Measurements from ENCODE around the gene TMEM147.

Gene TMEM147

DNA sequence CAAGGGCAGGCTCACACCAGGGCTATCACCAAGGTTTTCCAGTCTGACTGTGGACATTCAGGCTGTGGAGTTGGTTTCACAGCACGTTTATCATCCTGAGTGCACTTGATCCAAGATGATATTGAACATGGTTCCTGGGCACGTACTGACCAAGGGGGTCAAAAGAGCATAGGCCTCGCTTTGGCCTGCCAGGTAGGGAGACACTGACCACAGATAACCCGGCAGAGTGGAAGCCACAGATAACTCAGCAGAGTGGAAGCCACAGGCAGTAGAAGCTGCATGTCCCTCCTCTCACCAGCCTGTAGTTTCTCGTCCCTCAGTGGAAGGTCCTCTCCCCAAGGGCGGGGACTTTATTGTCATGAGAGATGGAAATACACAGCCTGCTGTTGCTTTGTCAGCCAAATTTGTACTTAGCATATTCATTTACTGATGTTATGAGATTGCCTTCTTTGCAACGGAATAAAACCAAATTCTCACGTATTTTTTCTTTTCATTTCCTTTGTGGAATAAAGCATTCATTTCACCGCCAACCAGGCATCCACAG is 46.4 kb upstream of the TMEM147 start:
- TF ChIP-seq EZH2 (IDR thresholded peaks at IDR 0.05; ENCODE audit: borderline replicate concordance, low read depth, low read length, severe bottlenecking) = no peak
- no peak for TF ChIP-seq CTCF (IDR thresholded peaks at IDR 0.05; ENCODE audit: borderline replicate concordance, extremely low read depth, low read length, poor library complexity, severe bottlenecking)
- Histone ChIP-seq H3K27me3 (ENCODE audit: insufficient read depth, low read length, poor library complexity) (no peaks in the 10 kb centered on the region), H3K4me2 (ENCODE audit: insufficient read depth, low read length) (no peak overlapping the region), H4K20me1 (ENCODE audit: insufficient read depth, low read length) (no peaks in the 10 kb centered on the region), H3K79me2 (ENCODE audit: insufficient read depth, low read length) (no peaks in the 10 kb centered on the region), H3K4me3 (ENCODE audit: low read depth in 1 of 2, low read length in 2 of 2) (no peak overlapping the region), H3K27ac (ENCODE audit: low read length) (no peak overlapping the region), H3K9me3 (ENCODE audit: insufficient read depth, low read length, severe bottlenecking) (no peaks in the 10 kb centered on the region), H3K36me3 (ENCODE audit: insufficient read depth, low read length) (no peaks in the 10 kb centered on the region), H2AFZ (ENCODE audit: low read depth, low read length) (no peak overlapping the region), H3K9ac (ENCODE audit: low read depth, low read length) (no peak overlapping the region), H3K4me1 (ENCODE audit: insufficient read depth, low read length) (peaks cover 5% of the 10 kb centered on the region)
- no peak for ATAC-seq (ENCODE audit: insufficient read depth, low read depth)
- DNase-seq = no peak

DNA sequence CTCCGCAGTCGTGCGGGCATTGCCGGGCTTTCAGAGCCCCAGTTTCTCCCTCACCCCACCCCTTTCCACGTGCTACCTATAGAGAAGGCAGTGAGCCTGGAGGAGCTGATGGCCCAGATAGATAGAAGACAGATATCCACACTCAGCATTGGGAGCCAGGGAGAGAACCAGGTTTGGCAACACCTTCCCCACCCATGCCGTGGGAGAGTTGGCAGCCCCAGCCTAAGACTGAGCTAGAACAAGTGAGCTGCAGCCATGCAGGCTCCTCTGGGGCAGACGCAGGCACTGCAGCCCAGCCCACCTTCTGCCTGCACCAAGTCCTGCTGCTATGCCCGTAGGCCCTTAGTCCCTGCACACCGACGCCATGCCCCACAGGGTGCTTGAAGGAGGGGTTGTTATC is 44.8 kb upstream of the TMEM147 start:
- peaks cover under 1% of the 10 kb centered on the region; the same call in 1 of the 2 replicates for H3K4me1 ChIP-seq (ENCODE audit: insufficient read depth, low read length)
- H3K4me2 ChIP-seq (ENCODE audit: insufficient read depth, low read length) = no peak overlapping the region
- H3K27ac ChIP-seq (ENCODE audit: low read length) = no peak overlapping the region
- ATAC-seq (ENCODE audit: insufficient read depth, low read depth) = no peak
- no peaks in the 10 kb centered on the region for H4K20me1 ChIP-seq (ENCODE audit: insufficient read depth, low read length)
- no peak for DNase-seq
- H3K36me3 ChIP-seq (ENCODE audit: insufficient read depth, low read length) = no peaks in the 10 kb centered on the region
- no peaks in the 10 kb centered on the region for H3K79me2 ChIP-seq (ENCODE audit: insufficient read depth, low read length)
- TF ChIP-seq EZH2 (IDR thresholded peaks at IDR 0.05; ENCODE audit: borderline replicate concordance, low read depth, low read length, severe bottlenecking) (no peak), CTCF (IDR thresholded peaks at IDR 0.05; ENCODE audit: borderline replicate concordance, extremely low read depth, low read length, poor library complexity, severe bottlenecking) (no peak)
- H3K4me3 ChIP-seq (ENCODE audit: low read depth in 1 of 2, low read length in 2 of 2) = no peak overlapping the region
- H3K9ac ChIP-seq (ENCODE audit: low read depth, low read length) = no peak overlapping the region
- H3K27me3 ChIP-seq (ENCODE audit: insufficient read depth, low read length, poor library complexity) = peaks cover 3% of the 10 kb centered on the region
- no peak overlapping the region for H2AFZ ChIP-seq (ENCODE audit: low read depth, low read length)
- H3K9me3 ChIP-seq (ENCODE audit: insufficient read depth, low read length, severe bottlenecking) = no peaks in the 10 kb centered on the region

DNA sequence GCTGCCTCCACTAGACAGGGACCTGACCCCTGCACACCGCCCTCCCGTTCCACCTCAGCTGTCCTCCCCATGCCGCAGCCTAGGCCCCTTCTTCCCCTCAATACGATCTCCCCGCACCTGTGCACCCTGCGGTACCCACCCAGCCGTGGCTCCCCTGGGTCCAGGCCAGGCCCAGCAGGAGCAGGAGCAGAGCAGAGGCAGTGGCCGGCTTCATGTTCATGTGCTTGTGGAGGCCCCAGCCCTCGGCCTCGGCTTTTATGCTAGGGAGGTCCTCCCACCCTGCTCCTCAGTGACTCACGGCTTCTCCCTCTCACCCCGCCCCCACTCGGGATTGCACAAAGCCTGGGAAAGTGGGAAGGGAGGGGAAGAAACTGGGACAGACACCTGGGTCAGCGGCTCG is 43.7 kb upstream of the TMEM147 start:
- DNase-seq (no peak), ATAC-seq (ENCODE audit: insufficient read depth, low read depth) (no peak)
- H3K27me3 ChIP-seq (ENCODE audit: insufficient read depth, low read length, poor library complexity) = peaks cover 10% of the 10 kb centered on the region
- TF ChIP-seq EZH2 (IDR thresholded peaks at IDR 0.05; ENCODE audit: borderline replicate concordance, low read depth, low read length, severe bottlenecking) (no peak), CTCF (IDR thresholded peaks at IDR 0.05; ENCODE audit: borderline replicate concordance, extremely low read depth, low read length, poor library complexity, severe bottlenecking) (no peak)
- H3K4me1 ChIP-seq (ENCODE audit: insufficient read depth, low read length) = no peaks in the 10 kb centered on the region
- no peak overlapping the region for H3K27ac ChIP-seq (ENCODE audit: low read length)
- H3K9ac ChIP-seq (ENCODE audit: low read depth, low read length) = no peak overlapping the region
- H3K4me2 ChIP-seq (ENCODE audit: insufficient read depth, low read length) = no peak overlapping the region
- no peaks in the 10 kb centered on the region for H3K9me3 ChIP-seq (ENCODE audit: insufficient read depth, low read length, severe bottlenecking)
- no peak overlapping the region for H2AFZ ChIP-seq (ENCODE audit: low read depth, low read length)
- no peak overlapping the region for H3K4me3 ChIP-seq (ENCODE audit: low read depth in 1 of 2, low read length in 2 of 2)
- H3K36me3 ChIP-seq (ENCODE audit: insufficient read depth, low read length) = no peaks in the 10 kb centered on the region
- H4K20me1 ChIP-seq (ENCODE audit: insufficient read depth, low read length) = no peaks in the 10 kb centered on the region
- H3K79me2 ChIP-seq (ENCODE audit: insufficient read depth, low read length) = no peaks in the 10 kb centered on the region

DNA sequence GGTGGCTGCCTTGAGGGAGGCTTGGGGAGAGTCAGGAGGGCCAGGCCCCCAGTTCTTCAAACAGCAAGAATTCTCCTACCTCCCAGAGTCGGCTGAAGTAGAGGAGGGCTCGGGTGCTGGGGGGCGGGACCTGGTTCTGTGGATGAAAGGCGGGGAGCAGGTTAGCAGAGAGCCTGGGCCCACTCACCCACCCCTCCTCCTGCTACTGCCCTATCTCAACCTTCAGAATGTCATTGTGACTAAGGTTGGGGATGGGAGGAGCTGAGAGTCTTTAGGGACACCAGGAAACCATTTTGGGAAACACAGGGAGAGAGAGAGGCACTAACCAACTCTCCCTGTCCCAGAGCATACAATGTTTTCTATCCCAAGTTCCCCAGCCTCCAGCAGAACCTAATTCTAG is 42.7 kb upstream of the TMEM147 start:
- H3K4me3 ChIP-seq (ENCODE audit: low read depth in 1 of 2, low read length in 2 of 2) = no peak overlapping the region
- H3K27me3 ChIP-seq (ENCODE audit: insufficient read depth, low read length, poor library complexity) = peaks cover 20% of the 10 kb centered on the region
- no peaks in the 10 kb centered on the region for H3K79me2 ChIP-seq (ENCODE audit: insufficient read depth, low read length)
- H3K27ac ChIP-seq (ENCODE audit: low read length) = no peak overlapping the region
- H3K4me1 ChIP-seq (ENCODE audit: insufficient read depth, low read length) = no peaks in the 10 kb centered on the region
- H4K20me1 ChIP-seq (ENCODE audit: insufficient read depth, low read length) = no peaks in the 10 kb centered on the region
- ATAC-seq (ENCODE audit: insufficient read depth, low read depth) (no peak), DNase-seq (no peak)
- TF ChIP-seq CTCF (IDR thresholded peaks at IDR 0.05; ENCODE audit: borderline replicate concordance, extremely low read depth, low read length, poor library complexity, severe bottlenecking) (no peak), EZH2 (IDR thresholded peaks at IDR 0.05; ENCODE audit: borderline replicate concordance, low read depth, low read length, severe bottlenecking) (no peak)
- H3K4me2 ChIP-seq (ENCODE audit: insufficient read depth, low read length) = no peak overlapping the region
- H2AFZ ChIP-seq (ENCODE audit: low read depth, low read length) = no peak overlapping the region
- H3K9ac ChIP-seq (ENCODE audit: low read depth, low read length) = no peak overlapping the region
- H3K9me3 ChIP-seq (ENCODE audit: insufficient read depth, low read length, severe bottlenecking) = no peaks in the 10 kb centered on the region
- H3K36me3 ChIP-seq (ENCODE audit: insufficient read depth, low read length) = no peaks in the 10 kb centered on the region

Measured in DND-41 (cell line).